Spinal cord (tissue), 10 donors: ENCODE results near the gene ADAMTS13. TPM values are rescaled to one million over a fixed set of nuclear protein-coding genes. Genes with fewer than 3 reads are reported as not detected.

Source experiments
- DNase-seq, 6 donors: peaks; one replicate each; pipeline versions ENCODE4 v3.0.0 to v3.0.0-alpha.2; 2013 to 2015; ENCODE audit warnings: low spot score in 6 of 6, low read depth in 4 of 6
- H3K27ac ChIP-seq: one replicate; pipeline ENCODE4 v1.5.1; 2013; ENCODE audit warnings: low read depth, low read length, control low read depth
- H3K27me3 ChIP-seq: one replicate; pipeline ENCODE4 v1.6.1; 2013; ENCODE audit warnings: low read length; ENCODE audit not compliant: control insufficient read depth, insufficient read depth
- H3K36me3 ChIP-seq: one replicate; pipeline ENCODE4 v1.6.1; 2013; ENCODE audit warnings: low read length; ENCODE audit not compliant: control insufficient read depth, insufficient read depth
- H3K4me1 ChIP-seq: one replicate; pipeline ENCODE4 v1.6.1; 2013; ENCODE audit warnings: low read length; ENCODE audit not compliant: control insufficient read depth, insufficient read depth
- H3K4me3 ChIP-seq: one replicate; pipeline ENCODE4 v1.5.1; 2013; ENCODE audit warnings: low read depth, low read length, control low read depth
- H3K9me3 ChIP-seq: one replicate; pipeline ENCODE4 v1.6.1; 2013; ENCODE audit warnings: low read length; ENCODE audit not compliant: control insufficient read depth, insufficient read depth
- WGBS: methylation state at CpG from one replicate; pipeline ENCODE4 v1.1.5; 2013; ENCODE audit warnings: missing lambda C conversion rate; ENCODE audit not compliant: insufficient coverage; 5-methylcytosine and 5-hydroxymethylcytosine counted together
- polyA plus RNA-seq, 2 donors: library from polyadenylated mRNA; unstranded; fragments of 120-200 nt; gene quantifications; one replicate each; pipeline ENCODE4 v1.2.1, GENCODE V29; 2013; ENCODE audit not compliant: insufficient read length in 2 of 2
- total RNA-seq, 2 donors: library from RNA; depleted of rRNA in 1 of 2; stranded (reverse); fragments of 120-200 nt in 1 of 2; fragments of >200 nt in 1 of 2; gene quantifications; one replicate each; pipeline versions ENCODE4 v1.2.3 to v1.2.4, GENCODE V29; 2013 to 2014
- donor health status: healthy.

Gene ADAMTS13
- total and polyA plus RNA-seq, 4 donors: 2.4 to 16.5 (median 9.7) TPM

- Histone ChIP-seq H3K27ac (no peak overlapping the region), H3K36me3 (peaks cover 82% of the 10 kb centered on the region), H3K4me1 (no peaks in the 10 kb centered on the region), H3K4me3 (no peak overlapping the region), H3K27me3 (no peaks in the 10 kb centered on the region), H3K9me3 (no peaks in the 10 kb centered on the region)
- DNase-seq: no peak
- WGBS: 84% methylated on average over 14 of the region's 16 CpGs
Measured at GRCh38 chr9:133403766-133404453, 18.3 kb upstream of the ADAMTS13 start.

GRCh38 chr9:133404454-133405002 is 17.6 kb upstream of the ADAMTS13 start:
- H3K27ac ChIP-seq: no peak overlapping the region
- no peaks in the 10 kb centered on the region for H3K27me3 ChIP-seq
- 89% methylated on average over 8 of the region's 12 CpGs for WGBS
- H3K4me1 ChIP-seq: no peaks in the 10 kb centered on the region
- peaks cover 85% of the 10 kb centered on the region for H3K36me3 ChIP-seq
- H3K9me3 ChIP-seq: no peaks in the 10 kb centered on the region
- no peak for DNase-seq
- no peak overlapping the region for H3K4me3 ChIP-seq

GRCh38 chr9:133405508-133406438 is 16.4 kb upstream of the ADAMTS13 start:
- Histone ChIP-seq H3K4me1 (no peaks in the 10 kb centered on the region), H3K36me3 (peaks cover 87% of the 10 kb centered on the region), H3K27me3 (no peaks in the 10 kb centered on the region), H3K9me3 (no peaks in the 10 kb centered on the region), H3K27ac (no peak overlapping the region), H3K4me3 (no peak overlapping the region)
- DNase-seq: no peak
- 88% methylated on average over 10 of the region's 19 CpGs for whole genome bisulfite sequencing

GRCh38 chr9:133406480-133407307 is 15.5 kb upstream of the ADAMTS13 start:
- WGBS: 60% methylated on average over 23 of the region's 24 CpGs
- H3K36me3 ChIP-seq: peaks cover 91% of the 10 kb centered on the region
- DNase-seq: peak in 5 of 6 donors; percentile 17 to 81 (median 42)
- H3K4me1 ChIP-seq: no peaks in the 10 kb centered on the region
- H3K4me3 ChIP-seq: no peak overlapping the region
- H3K27me3 ChIP-seq: no peaks in the 10 kb centered on the region
- no peaks in the 10 kb centered on the region for H3K9me3 ChIP-seq
- H3K27ac ChIP-seq: no peak overlapping the region

GRCh38 chr9:133408042-133408441 is 14.1 kb upstream of the ADAMTS13 start:
- H3K27ac ChIP-seq: no peak overlapping the region
- no peak for DNase-seq
- H3K27me3 ChIP-seq: no peaks in the 10 kb centered on the region
- H3K9me3 ChIP-seq: no peaks in the 10 kb centered on the region
- no peak overlapping the region for H3K4me3 ChIP-seq
- no CpG with 5 or more reads among the region's 1 CpG for WGBS
- no peaks in the 10 kb centered on the region for H3K4me1 ChIP-seq
- H3K36me3 ChIP-seq: peaks cover 91% of the 10 kb centered on the region

GRCh38 chr9:133415170-133415569 is 7.0 kb upstream of the ADAMTS13 start:
- Histone ChIP-seq H3K27me3 (no peaks in the 10 kb centered on the region), H3K9me3 (no peaks in the 10 kb centered on the region), H3K27ac (no peak overlapping the region), H3K36me3 (peaks cover 45% of the 10 kb centered on the region), H3K4me1 (peaks cover 28% of the 10 kb centered on the region), H3K4me3 (no peak overlapping the region)
- WGBS: no CpG with 5 or more reads among the region's 1 CpG
- DNase-seq: no peak

- H3K27ac ChIP-seq: peak within 1 kb of the TSS; percentile 93
- under 1% methylated on average over 75 of the region's 75 CpGs for WGBS
- peak; percentile 79 to 97 (median 84) for DNase-seq
Measured at GRCh38 chr9:133417541-133418461, 4.4 kb upstream of the ADAMTS13 start, which contains the start of gene REXO4. REXO4 (minus strand) TSS chr9:133418010; CDS start chr9:133417844, 166 bp downstream.

GRCh38 chr9:133419005-133419404 is 3.2 kb upstream of the ADAMTS13 start:
- peaks cover 28% of the 10 kb centered on the region for H3K4me1 ChIP-seq
- WGBS: 49% methylated on average over 11 of the region's 13 CpGs
- H3K27me3 ChIP-seq: no peaks in the 10 kb centered on the region
- no peak for DNase-seq
- H3K9me3 ChIP-seq: no peaks in the 10 kb centered on the region
- H3K4me3 ChIP-seq: no peak overlapping the region
- H3K27ac ChIP-seq: no peak overlapping the region
- peaks cover 21% of the 10 kb centered on the region for H3K36me3 ChIP-seq

More at GRCh38 chr9:133417541-133418461, 4.4 kb upstream of the ADAMTS13 start, which contains the start of gene REXO4:
- H3K36me3 ChIP-seq: peaks cover 24% of the 10 kb centered on the region
- no peaks in the 10 kb centered on the region for H3K9me3 ChIP-seq
- no peaks in the 10 kb centered on the region for H3K27me3 ChIP-seq
- peak within 1 kb of the TSS; percentile 84 for H3K4me3 ChIP-seq
- peaks cover 28% of the 10 kb centered on the region for H3K4me1 ChIP-seq
